Central memory CD8-positive, alpha-beta T cell (primary cell): ENCODE data around the gene EHMT1.

Experiments used
- ATAC-seq: fragments of 150-1000 bp; cut with Tn5 transposase; replicated peaks from 2 replicates; pipeline ENCODE4 v1.10.0; 2022; ENCODE audit warnings: mild to moderate bottlenecking, moderate FRiP score, moderate number of reproducible peaks; ENCODE audit not compliant: poor library complexity, severe bottlenecking; ENCODE audit errors: extremely low read depth
- DNase-seq, 2 donors: peaks; one replicate each; pipeline ENCODE4 v3.0.0; 2021; ENCODE audit warnings: low spot score in 2 of 2
- H3K27ac Mint-ChIP-seq: one replicate; pipeline ENCODE4 v1.8.0; 2022; ENCODE audit warnings: low read depth, mild to moderate bottlenecking, moderate library complexity, mixed read lengths
- H3K27me3 Mint-ChIP-seq: one replicate; pipeline ENCODE4 v1.8.0; 2022; ENCODE audit warnings: mixed read lengths
- H3K36me3 Mint-ChIP-seq: one replicate; pipeline ENCODE4 v1.8.0; 2022; ENCODE audit warnings: mild to moderate bottlenecking, moderate library complexity, mixed read lengths; ENCODE audit not compliant: insufficient read depth
- H3K4me1 Mint-ChIP-seq: one replicate; pipeline ENCODE4 v1.8.0; 2022; ENCODE audit warnings: mixed read lengths
- H3K4me3 Mint-ChIP-seq: one replicate; pipeline ENCODE4 v1.8.0; 2022; ENCODE audit warnings: mild to moderate bottlenecking, moderate library complexity, mixed read lengths
- H3K9me3 Mint-ChIP-seq: one replicate; pipeline ENCODE4 v1.8.0; 2022; ENCODE audit warnings: mixed read lengths

EHMT1 gene

GRCh38 chr9:137813167-137813566 lies 194.4 kb downstream of the EHMT1 start:
- no peaks in the 10 kb centered on the region for H3K27me3 Mint-ChIP-seq
- no peaks in the 10 kb centered on the region for H3K9me3 Mint-ChIP-seq
- no peak overlapping the region for H3K4me3 Mint-ChIP-seq
- ATAC-seq, result no peak
- H3K27ac Mint-ChIP-seq, result no peak overlapping the region
- H3K36me3 Mint-ChIP-seq, result peaks cover 28% of the 10 kb centered on the region
- H3K4me1 Mint-ChIP-seq, result no peaks in the 10 kb centered on the region
- DNase-seq, result no peak

- no peaks in the 10 kb centered on the region for H3K27me3 Mint-ChIP-seq
- no peaks in the 10 kb centered on the region for H3K4me1 Mint-ChIP-seq
- H3K27ac Mint-ChIP-seq, result no peak overlapping the region
- H3K36me3 Mint-ChIP-seq, result peaks cover 30% of the 10 kb centered on the region
- no peaks in the 10 kb centered on the region for H3K9me3 Mint-ChIP-seq
- H3K4me3 Mint-ChIP-seq, result no peak overlapping the region
- ATAC-seq (no peak), DNase-seq (no peak)
These were observed 195.0 kb downstream of the EHMT1 start for GRCh38 chr9:137813651-137814415.

GRCh38 chr9:137814436-137814835 lies 195.6 kb downstream of the EHMT1 start:
- no peak for DNase-seq
- H3K4me3 Mint-ChIP-seq, result no peak overlapping the region
- H3K9me3 Mint-ChIP-seq, result no peaks in the 10 kb centered on the region
- H3K27ac Mint-ChIP-seq, result no peak overlapping the region
- ATAC-seq, result no peak
- H3K4me1 Mint-ChIP-seq, result no peaks in the 10 kb centered on the region
- H3K36me3 Mint-ChIP-seq, result peaks cover 28% of the 10 kb centered on the region
- H3K27me3 Mint-ChIP-seq, result no peaks in the 10 kb centered on the region

- Mint-ChIP-seq H3K9me3 (no peaks in the 10 kb centered on the region), H3K4me1 (no peaks in the 10 kb centered on the region), H3K27ac (peak overlapping the region; percentile 61), H3K4me3 (no peak overlapping the region), H3K27me3 (no peaks in the 10 kb centered on the region), H3K36me3 (peaks cover 28% of the 10 kb centered on the region)
- DNase-seq (no peak), ATAC-seq (no peak)
These were observed 196.0 kb downstream of the EHMT1 start for GRCh38 chr9:137814841-137815240.

- Mint-ChIP-seq H3K27me3 (no peaks in the 10 kb centered on the region), H3K27ac (peak overlapping the region; percentile 61), H3K4me3 (no peak overlapping the region), H3K36me3 (peaks cover 29% of the 10 kb centered on the region), H3K4me1 (no peaks in the 10 kb centered on the region), H3K9me3 (no peaks in the 10 kb centered on the region)
- DNase-seq (no peak), ATAC-seq (no peak)
These were observed 196.8 kb downstream of the EHMT1 start for GRCh38 chr9:137815256-137816255.

- Mint-ChIP-seq H3K27me3 (no peaks in the 10 kb centered on the region), H3K27ac (no peak overlapping the region), H3K4me3 (no peak overlapping the region), H3K36me3 (peaks cover 32% of the 10 kb centered on the region), H3K4me1 (no peaks in the 10 kb centered on the region), H3K9me3 (no peaks in the 10 kb centered on the region)
- no peak for ATAC-seq
- DNase-seq, result no peak
These were observed 197.9 kb downstream of the EHMT1 start for GRCh38 chr9:137816531-137817235.

- Mint-ChIP-seq H3K27ac (no peak overlapping the region), H3K4me3 (no peak overlapping the region), H3K4me1 (no peaks in the 10 kb centered on the region), H3K27me3 (no peaks in the 10 kb centered on the region), H3K9me3 (no peaks in the 10 kb centered on the region), H3K36me3 (peaks cover 37% of the 10 kb centered on the region)
- no peak for DNase-seq
- ATAC-seq, result no peak
These were observed 198.7 kb downstream of the EHMT1 start for GRCh38 chr9:137817236-137818200.

- no peaks in the 10 kb centered on the region for H3K27me3 Mint-ChIP-seq
- no peaks in the 10 kb centered on the region for H3K4me1 Mint-ChIP-seq
- H3K27ac Mint-ChIP-seq, result no peak overlapping the region
- no peak overlapping the region for H3K4me3 Mint-ChIP-seq
- DNase-seq, result no peak
- peaks cover 42% of the 10 kb centered on the region for H3K36me3 Mint-ChIP-seq
- no peak for ATAC-seq
- H3K9me3 Mint-ChIP-seq, result no peaks in the 10 kb centered on the region
These were observed 199.5 kb downstream of the EHMT1 start for GRCh38 chr9:137818286-137818685.

GRCh38 chr9:137820161-137820855 lies 201.5 kb downstream of the EHMT1 start:
- peaks cover 10% of the 10 kb centered on the region for H3K4me1 Mint-ChIP-seq
- no peak overlapping the region for H3K4me3 Mint-ChIP-seq
- ATAC-seq, result no peak
- H3K36me3 Mint-ChIP-seq, result peaks cover 41% of the 10 kb centered on the region
- no peak overlapping the region for H3K27ac Mint-ChIP-seq
- DNase-seq, result no peak
- H3K9me3 Mint-ChIP-seq, result no peaks in the 10 kb centered on the region
- H3K27me3 Mint-ChIP-seq, result no peaks in the 10 kb centered on the region

- Mint-ChIP-seq H3K36me3 (peaks cover 32% of the 10 kb centered on the region), H3K4me3 (no peak overlapping the region), H3K4me1 (peaks cover 16% of the 10 kb centered on the region), H3K27me3 (no peaks in the 10 kb centered on the region), H3K27ac (peak overlapping the region; percentile 74), H3K9me3 (no peaks in the 10 kb centered on the region)
- ATAC-seq, result no peak
- no peak for DNase-seq
These were observed 205.4 kb downstream of the EHMT1 start for GRCh38 chr9:137823986-137824771.
